GM08714 (cell line): ENCODE measurements around the gene PRKAR1B.

Experiments used
- H3K4me3 ChIP-seq: fragments of 200-500 bp; sonication (Bioruptor generic); 2 replicates; pipeline ENCODE4 v1.5.1; 2014; ENCODE audit warnings: mild to moderate bottlenecking, low read length, inconsistent platforms
- ZNF274 ChIP-seq: IDR thresholded peaks from 2 replicates; pipeline ENCODE4 v1.6.1; 2012; ENCODE audit warnings: mild to moderate bottlenecking, low read depth, low read length

PRKAR1B gene

GRCh38 chr7:583410-584121 is 143.5 kb downstream of the PRKAR1B start:
- TF ChIP-seq ZNF274: no peak
- H3K4me3 ChIP-seq: no peak overlapping the region

GRCh38 chr7:582931-583330 is 144.2 kb downstream of the PRKAR1B start:
- TF ChIP-seq ZNF274: no peak
- H3K4me3 ChIP-seq: no peak overlapping the region

GRCh38 chr7:582081-582835 is 144.8 kb downstream of the PRKAR1B start:
- no peak overlapping the region for H3K4me3 ChIP-seq
- no peak for TF ChIP-seq ZNF274

GRCh38 chr7:578386-578785 is 148.7 kb downstream of the PRKAR1B start:
- no peak for TF ChIP-seq ZNF274
- H3K4me3 ChIP-seq: no peak overlapping the region

- no peak for TF ChIP-seq ZNF274
- no peak overlapping the region for H3K4me3 ChIP-seq
These were observed 149.2 kb downstream of the PRKAR1B start for GRCh38 chr7:577741-578370.

GRCh38 chr7:577278-577665 is 149.8 kb downstream of the PRKAR1B start:
- H3K4me3 ChIP-seq: no peak overlapping the region
- TF ChIP-seq ZNF274: no peak

GRCh38 chr7:576524-577277 is 150.4 kb downstream of the PRKAR1B start:
- H3K4me3 ChIP-seq: no peak overlapping the region
- TF ChIP-seq ZNF274: no peak

GRCh38 chr7:575425-576366 is 151.4 kb downstream of the PRKAR1B start:
- no peak for TF ChIP-seq ZNF274
- H3K4me3 ChIP-seq: no peak overlapping the region

- no peak overlapping the region for H3K4me3 ChIP-seq
- no peak for TF ChIP-seq ZNF274
These were observed 152.3 kb downstream of the PRKAR1B start for GRCh38 chr7:574661-575395.

GRCh38 chr7:573933-574381 is 153.1 kb downstream of the PRKAR1B start:
- TF ChIP-seq ZNF274: no peak
- H3K4me3 ChIP-seq: no peak overlapping the region

GRCh38 chr7:573269-573932 is 153.7 kb downstream of the PRKAR1B start:
- TF ChIP-seq ZNF274: no peak
- H3K4me3 ChIP-seq: no peak overlapping the region
